ENCODE measurements around the gene IDH1.

GRCh38 chr2:208189069-208189809 lies 65.6 kb downstream of the IDH1 start:
- no peak for TF ChIP-seq CTCF (IDR thresholded peaks at IDR 0.05)
- TF ChIP-seq POLR2A (IDR thresholded peaks at IDR 0.05), result no peak

Data from lower leg skin (tissue), 3 donors.